Measurements from ENCODE around the gene HSD17B11.
"Not testable (repeated sequence)": the region's sequence is repeated elsewhere in the genome, so short reads cannot be mapped to it uniquely, and the experiment has no call there.

Gene HSD17B11

DNA sequence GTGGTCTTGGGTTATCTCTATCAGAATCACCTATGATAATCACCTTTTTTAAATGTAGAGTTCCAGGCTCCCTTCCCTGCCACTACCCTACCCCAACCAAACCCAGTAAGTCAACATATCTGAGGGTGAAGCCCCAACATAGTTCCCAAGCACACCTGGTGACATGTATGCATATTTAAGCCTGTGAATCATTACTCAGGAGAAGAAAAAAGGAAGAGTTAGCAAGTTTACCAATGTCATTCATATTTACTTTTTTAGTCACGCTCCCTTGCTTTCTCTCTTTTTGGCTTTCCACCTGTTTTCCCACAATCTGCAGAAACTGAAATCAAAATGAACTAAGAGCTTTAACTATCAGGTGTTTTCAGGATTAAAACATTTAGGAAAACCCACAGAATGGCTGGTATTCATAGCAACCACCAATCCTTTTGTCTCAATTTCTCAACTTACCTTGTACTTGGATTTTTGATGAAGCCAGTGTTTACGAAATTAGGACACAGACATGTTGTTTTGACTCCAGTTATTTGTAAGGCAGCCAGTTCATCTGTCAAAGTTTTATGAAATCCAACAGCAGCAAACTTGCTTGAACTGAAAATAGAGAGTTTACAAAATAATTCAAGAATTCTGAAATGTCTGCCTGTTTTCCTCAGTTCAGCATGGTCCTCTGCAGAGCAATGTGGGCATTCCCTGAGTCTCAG, 34.0 kb downstream of the HSD17B11 start:
- no peak for DNase-seq (ENCODE audit: low read depth in 2 of 2)

DNA sequence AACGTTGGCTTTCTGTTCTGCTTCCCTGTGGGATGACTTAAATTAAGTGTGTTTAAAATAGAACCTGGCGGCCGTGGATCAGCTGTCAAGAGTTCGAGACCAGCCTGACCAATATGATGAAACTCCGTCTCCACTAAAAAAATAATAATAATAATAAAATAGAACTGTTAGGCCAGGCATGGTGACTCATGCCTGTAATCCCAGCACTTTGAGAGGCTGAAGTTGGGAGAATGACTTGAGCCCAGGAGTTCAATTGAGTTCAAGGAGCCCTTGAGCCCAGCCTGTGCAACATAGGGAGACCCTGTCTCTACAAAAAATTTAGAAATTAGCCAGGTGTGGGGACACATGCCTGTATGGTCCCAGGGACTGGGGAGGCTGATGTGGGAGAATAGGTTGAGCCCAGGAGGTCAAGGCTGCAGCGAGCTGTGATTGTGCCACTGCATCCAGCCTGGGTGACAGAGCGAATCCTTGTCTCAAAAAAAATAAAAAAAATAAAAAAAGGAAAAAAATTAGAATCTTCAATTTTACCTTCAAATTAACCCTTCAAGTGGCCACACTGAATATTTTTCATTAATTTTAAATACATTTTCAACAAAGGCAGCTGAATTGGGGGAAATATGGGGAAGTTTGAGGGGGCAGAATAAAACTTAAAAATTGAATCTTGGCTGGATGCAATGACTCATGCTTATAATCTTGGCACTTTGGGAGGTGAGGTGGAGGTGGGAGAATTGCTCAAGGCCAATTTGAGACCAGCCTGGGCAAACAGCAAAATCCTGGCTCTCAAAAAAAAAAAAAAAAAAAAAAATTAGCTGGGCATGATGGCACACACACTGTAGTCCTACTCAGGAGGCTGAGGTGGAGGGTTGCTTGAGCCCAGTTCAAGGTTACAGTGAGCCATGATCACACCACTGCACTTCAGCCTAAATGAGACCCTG, 36.6 kb downstream of the HSD17B11 start:
- DNase-seq (ENCODE audit: low read depth in 2 of 2), result no peak

DNA sequence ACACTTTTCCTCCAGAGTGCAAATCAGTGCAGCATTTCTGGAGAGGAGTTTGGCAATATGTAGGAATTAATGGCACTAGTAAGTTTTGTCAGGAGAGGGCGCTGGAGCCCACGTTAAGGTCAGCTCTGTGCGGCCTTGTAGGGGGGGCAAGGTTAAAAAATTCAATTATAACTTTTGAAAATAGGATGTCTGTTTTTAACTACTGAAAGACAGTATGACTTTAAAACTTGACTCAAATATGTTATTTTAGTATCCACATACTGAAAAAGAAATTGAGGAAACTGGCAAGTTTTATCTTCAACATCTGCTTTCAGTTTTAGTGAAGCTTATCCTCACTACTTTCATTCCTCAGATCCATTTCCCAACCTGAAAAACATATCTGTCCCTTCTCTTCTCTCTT, 37.4 kb downstream of the HSD17B11 start:
- DNase-seq (ENCODE audit: low read depth in 2 of 2), result no peak

- no peak for DNase-seq (ENCODE audit: low read depth in 2 of 2)
Measured at GRCh38 chr4:87345139-87345538, 45.8 kb downstream of the HSD17B11 start.

DNA sequence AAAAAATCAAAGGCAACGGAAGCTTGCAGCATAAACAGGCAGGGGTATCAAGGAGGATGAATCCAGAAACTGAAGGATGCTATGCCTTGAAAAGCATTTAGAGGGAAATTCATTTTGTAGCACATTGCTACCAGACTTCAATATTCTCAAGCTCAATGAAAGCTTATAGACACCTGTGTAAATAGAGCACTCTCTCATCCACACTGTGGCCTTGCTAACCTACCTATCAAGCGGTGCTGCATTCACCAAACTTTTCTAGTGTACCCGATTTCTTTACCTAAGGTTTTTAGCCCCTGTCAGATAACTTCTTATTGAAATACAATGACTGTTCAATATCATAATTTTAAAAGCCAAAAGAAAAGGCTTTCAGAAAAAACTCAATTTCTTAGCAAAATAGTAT, 48.1 kb downstream of the HSD17B11 start:
- DNase-seq (ENCODE audit: low read depth in 2 of 2), result no peak

DNA sequence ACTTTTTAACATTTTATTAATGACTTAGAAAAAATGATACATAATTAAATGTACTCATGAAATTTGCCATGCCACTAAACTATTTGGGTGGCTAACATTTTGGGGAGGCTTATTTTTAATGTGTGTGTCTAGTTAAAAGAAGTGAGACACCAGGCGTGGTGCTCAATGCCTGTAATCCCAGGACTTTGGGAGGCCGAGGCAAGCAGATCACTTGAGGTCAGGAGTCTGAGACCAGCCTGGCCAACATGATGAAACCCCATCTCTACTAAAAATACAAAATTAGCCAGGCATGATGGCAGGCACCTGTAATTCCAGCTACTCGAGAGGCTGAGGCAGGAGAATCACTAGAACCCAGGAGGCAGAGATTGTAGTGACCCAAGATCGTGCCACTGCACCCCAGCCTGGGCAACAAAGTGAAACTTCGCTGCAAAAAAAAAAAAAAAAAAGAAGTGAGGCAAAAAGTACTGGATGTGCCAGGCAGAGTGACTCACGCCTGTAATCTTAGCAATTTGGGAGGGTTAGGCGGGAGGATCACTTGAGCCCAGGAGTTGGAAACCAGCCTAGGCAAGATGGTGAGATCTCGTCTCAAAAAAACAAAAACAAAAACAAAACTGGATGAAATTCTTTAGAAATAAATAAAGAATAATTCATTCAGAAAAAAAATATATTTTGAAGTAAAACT, 48.9 kb downstream of the HSD17B11 start:
- DNase-seq (ENCODE audit: low read depth in 2 of 2), result not testable (repeated sequence)

DNA sequence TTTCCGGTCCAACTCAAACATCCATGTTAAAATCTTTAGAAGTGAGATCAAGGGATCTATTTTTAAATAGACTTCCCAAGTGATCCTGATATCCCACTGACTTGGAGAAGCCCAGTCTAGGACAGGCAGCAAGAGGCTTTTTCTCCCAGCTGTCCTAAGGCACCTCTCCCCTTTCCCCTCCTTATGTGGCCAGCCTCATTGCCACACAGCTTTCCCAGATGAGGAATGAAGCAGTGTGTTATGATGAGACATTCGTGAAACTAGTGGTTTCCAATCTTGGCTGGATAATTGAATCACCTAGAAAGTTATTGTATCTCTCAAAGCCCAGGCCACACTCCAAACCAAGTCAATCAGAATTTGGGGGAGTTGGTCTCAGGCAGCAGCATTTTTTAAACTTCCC, 51.5 kb downstream of the HSD17B11 start:
- DNase-seq (ENCODE audit: low read depth in 2 of 2), result no peak

DNA sequence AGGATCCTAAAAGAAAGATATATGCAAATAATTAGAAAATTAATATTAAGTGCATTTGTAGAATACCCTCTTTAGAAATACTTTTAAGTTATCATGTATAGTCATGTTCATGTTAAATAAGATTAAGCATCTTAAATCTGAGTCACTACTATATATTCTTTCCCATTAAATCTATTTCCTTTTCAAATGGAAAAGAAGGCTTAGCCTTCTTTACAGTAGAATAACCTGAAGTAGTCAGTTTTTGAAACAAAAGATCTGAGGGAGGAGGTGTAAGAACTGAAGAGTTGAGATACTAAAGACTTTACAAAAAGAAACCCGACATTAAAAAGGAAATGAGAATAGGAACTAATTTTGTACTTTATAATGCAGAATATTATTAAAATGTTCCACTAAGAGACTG, 53.6 kb downstream of the HSD17B11 start:
- DNase-seq (ENCODE audit: low read depth in 2 of 2), result no peak

GRCh38 chr4:87333267-87333666, 57.7 kb downstream of the HSD17B11 start:
- DNase-seq (ENCODE audit: low read depth in 2 of 2), result no peak

DNA sequence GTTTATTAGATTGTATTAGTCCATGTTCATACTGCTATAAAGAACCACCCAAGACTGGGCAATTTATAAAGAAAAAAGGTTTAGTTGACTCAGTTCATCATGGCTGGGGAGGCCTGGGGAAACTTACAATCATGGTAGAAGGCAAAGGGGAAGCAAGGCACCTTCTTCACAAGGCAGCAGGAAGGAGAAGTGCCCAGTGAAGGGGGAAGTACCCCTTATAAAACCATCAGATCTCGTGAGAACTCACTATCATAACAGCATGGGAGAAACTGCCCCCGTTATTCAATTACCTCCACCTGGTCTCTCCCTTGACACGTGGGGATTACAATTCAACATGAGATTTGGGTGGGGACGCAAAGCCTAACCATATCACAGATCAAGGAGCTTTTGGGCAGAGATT, 60.2 kb downstream of the HSD17B11 start:
- DNase-seq (ENCODE audit: low read depth in 2 of 2), result no peak

DNA sequence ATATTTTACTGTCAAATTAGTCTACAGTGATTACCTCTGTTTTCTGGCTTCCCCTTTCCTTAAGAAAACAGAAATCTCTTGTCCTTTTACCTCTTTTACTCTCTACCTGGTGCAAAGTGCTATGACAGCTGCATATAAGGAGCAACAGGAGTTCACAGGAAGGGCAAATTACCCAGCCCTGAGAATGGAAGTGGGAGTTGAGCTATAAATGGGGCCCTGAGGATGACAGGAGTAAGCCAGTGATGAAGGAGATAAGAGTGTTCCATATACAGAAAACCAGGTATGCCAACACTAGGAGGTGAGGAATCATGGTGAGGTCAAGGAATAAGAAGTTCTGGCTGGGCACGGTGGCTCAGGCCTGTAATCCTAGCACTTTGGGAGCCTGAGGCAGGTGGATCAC, 63.9 kb downstream of the HSD17B11 start:
- no peak for DNase-seq (ENCODE audit: low read depth in 2 of 2)

- DNase-seq (ENCODE audit: low read depth in 2 of 2), result no peak
Measured at GRCh38 chr4:87326460-87326859, 64.5 kb downstream of the HSD17B11 start.

DNA sequence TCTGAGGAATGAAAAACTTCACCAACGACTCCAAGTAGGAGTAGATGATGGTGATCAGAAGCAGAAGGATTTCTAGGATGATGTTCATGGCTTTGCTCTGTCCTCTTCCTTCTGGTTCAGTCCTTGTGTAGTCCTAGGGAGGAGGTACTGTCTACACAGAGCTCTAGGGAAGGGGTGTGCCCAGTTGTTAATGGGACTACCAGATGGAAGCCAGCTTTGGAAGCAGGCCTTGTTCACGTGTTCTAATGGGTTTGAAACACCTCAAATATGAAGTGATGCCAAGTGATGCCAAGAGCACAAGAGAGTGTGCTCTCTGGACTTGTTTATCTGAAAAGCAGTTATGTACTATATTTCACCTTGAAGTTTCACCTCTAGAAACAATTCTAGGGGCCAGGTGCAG, 68.2 kb downstream of the HSD17B11 start, which contains the start of gene HSD17B13:
HSD17B13 (minus strand) TSS at position 129 of the 400 bp plus-strand sequence; CDS start at position 88, 41 bp downstream.
- DNase-seq (ENCODE audit: low read depth in 2 of 2), result no peak

- no peak for DNase-seq (ENCODE audit: low read depth in 2 of 2)
Measured at GRCh38 chr4:87321888-87322287, 69.1 kb downstream of the HSD17B11 start.

DNA sequence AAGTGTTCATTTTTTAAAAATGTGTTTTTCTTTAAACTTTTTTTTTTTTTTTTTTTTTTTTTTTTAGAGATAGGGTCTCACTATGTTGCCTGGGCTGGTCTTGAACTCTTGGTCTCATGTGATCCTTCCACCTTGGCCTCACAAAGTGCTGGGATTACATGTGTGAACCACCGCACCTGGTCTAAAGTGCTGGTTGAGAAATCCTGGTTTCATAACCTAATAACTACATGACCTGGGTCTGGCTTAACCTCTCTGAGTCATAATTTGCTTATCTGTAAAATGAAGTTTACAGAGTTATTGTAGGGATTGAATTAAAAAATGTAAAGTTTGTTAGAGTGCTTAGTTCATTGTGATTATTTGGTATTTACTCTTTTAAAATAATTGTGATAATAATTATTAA, 73.5 kb downstream of the HSD17B11 start:
- no peak for DNase-seq (ENCODE audit: low read depth in 2 of 2)

DNA sequence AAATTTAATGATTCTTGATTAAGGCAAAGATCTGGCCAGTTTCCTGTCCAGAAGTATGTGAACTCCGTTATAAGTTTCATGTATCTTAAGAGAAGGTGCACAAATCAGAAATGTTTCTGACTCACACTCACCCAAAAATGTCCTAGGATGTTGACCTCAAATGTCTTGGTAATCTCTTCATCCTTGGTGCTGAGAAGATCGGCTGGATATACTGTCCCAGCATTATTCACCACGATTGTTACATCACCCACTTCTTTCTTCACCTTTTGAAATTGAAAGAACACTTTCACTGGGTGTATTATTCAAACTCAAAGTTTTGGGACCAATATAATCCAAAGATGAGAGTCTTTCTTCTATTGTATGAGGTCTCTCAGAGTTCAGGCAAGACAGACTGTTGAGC, 74.0 kb downstream of the HSD17B11 start:
- no peak for DNase-seq (ENCODE audit: low read depth in 2 of 2)

GRCh38 chr4:87315000-87315399, 76.0 kb downstream of the HSD17B11 start:
- not testable (repeated sequence) for DNase-seq (ENCODE audit: low read depth in 2 of 2)

DNA sequence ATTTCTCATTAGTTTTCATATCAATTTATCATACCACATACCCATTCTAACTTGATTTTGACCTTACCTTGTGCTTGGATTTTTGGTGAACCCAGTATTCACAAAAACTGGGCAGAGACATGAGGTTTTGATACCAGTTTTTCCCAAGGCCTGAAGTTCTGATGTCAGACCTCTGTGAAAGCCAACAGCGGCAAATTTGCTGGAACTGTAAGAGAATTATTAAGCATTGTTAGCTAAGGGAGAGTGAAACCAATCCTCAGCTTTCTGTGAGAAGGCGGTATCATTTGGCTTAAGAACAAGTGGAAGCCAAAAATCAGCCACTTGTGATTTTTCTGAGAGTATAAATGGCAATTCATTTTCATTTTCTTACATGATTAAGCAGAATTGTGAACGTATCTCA, 77.2 kb downstream of the HSD17B11 start:
- no peak for DNase-seq (ENCODE audit: low read depth in 2 of 2)

DNA sequence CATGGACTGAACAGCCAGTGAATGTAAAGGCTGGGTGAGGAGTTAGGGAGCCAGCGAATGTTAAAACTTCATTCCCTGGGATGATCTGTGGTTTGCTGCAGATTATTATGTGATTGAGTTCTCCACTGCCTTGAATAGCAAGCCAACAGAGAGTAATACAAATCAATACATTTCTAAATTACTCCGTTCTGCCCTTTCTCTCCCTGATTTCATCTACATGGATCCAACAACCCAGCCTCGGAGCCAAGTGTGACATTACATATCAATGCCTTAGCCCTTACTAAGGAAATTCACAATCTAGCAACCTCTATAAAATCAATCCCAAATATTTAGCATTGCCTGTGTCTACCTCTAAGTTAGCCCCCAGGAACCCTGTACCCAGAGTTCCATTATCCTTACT, 79.3 kb downstream of the HSD17B11 start:
- no peak for DNase-seq (ENCODE audit: low read depth in 2 of 2)

DNA sequence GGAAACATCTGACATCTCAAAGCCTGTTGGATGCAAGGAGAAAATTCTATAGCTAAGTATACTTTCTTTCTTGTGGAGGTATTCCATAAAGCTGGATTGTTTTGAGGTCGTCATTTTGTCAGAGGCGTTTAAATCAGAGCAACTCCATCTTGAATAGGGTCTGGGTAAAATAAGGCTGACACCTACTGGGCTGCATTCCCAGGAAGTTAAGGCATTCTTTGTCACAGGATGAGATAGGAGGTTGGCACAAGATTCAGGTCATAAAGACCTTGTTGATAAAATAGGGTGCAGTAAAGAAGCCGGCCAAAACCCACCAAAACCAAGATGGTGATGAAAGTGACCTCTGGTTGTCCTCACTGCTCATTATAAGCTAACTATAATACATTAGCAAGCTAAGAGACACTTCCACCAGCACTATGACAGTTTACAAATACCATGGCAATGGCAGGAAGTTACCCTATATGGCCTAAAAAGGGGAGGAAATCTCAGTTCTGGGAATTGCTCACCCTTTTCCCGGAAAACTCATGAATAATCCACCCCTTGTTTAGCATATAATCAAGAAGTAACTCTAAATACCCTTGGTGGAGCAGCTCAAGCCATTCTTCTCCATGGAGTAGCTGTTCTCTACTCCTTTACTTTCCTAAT, 80.2 kb downstream of the HSD17B11 start:
- DNase-seq (ENCODE audit: low read depth in 2 of 2), result no peak

- no peak for DNase-seq (ENCODE audit: low read depth in 2 of 2)
Measured at GRCh38 chr4:87309625-87310024, 81.4 kb downstream of the HSD17B11 start.

DNA sequence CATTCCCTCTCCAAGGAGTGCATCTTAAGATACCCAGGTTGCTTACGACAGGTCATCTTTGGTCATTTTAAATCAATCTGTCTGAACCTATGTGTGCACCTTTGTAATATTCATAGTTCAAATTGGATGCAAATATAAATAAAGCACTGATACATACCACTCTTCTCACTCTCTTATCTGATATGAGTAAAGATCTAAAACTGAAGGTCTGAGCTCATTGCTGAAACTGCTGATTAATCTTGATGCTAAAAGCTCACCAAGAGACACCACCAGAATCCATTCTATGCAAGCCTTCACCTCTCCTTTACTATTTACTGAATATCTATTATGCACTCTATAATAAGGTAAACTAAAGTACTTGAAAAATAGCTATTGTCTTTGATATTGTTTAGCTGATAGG, 84.9 kb downstream of the HSD17B11 start:
- DNase-seq (ENCODE audit: low read depth in 2 of 2), result no peak

Measured in stimulated activated CD8-positive, alpha-beta memory T cell treated with anti-CD3 and anti-CD28 coated beads, Interleukin-15, amount 100 ng/mL, for 48 hours (primary cell).